ENCODE measurements around the gene TLK2. TPM values are rescaled to one million over a fixed set of nuclear protein-coding genes. Genes with fewer than 3 reads are reported as not detected.
"Not testable (repeated sequence)": the region's sequence is repeated elsewhere in the genome, so short reads cannot be mapped to it uniquely, and the experiment has no call there.

TLK2 gene
- total RNA-seq, 3 donors from 2014 or later: 39.8 to 59.0 (median 42.0) TPM

GRCh38 chr17:62456016-62456415, 22.6 kb upstream of the TLK2 start:
- no peaks in the 10 kb centered on the region for H3K9me3 ChIP-seq
- intact Hi-C loops (cut with DNase I; ENCODE audit: low total_unique reads): no loop called here

GRCh38 chr17:62458483-62458882, 20.1 kb upstream of the TLK2 start:
- H3K36me3 ChIP-seq; DNase-seq (ENCODE audit: low spot score in 2 of 2); intact Hi-C loops (cut with DNase I; ENCODE audit: low total_unique reads); H3K27ac ChIP-seq; H3K4me1 ChIP-seq; H3K4me3 ChIP-seq; H3K9me3 ChIP-seq; H3K27me3 ChIP-seq: not testable (repeated sequence)

More at GRCh38 chr17:62456016-62456415, 22.6 kb upstream of the TLK2 start:
- H3K4me3 ChIP-seq: no peak overlapping the region
- H3K27ac ChIP-seq: no peak overlapping the region
- H3K27me3 ChIP-seq: no peaks in the 10 kb centered on the region
- no peaks in the 10 kb centered on the region for H3K4me1 ChIP-seq
- TF ChIP-seq POLR2A (IDR thresholded peaks at IDR 0.05): no peak
- no peak for TF ChIP-seq CTCF (IDR thresholded peaks at IDR 0.05)
- no peak for TF ChIP-seq POLR2AphosphoS5 (IDR thresholded peaks at IDR 0.05)
- no peak for DNase-seq (ENCODE audit: low spot score in 2 of 2)
- no peaks in the 10 kb centered on the region for H3K36me3 ChIP-seq

GRCh38 chr17:62464422-62464821, 14.2 kb upstream of the TLK2 start:
- H3K27ac ChIP-seq; H3K27me3 ChIP-seq; H3K4me3 ChIP-seq; H3K36me3 ChIP-seq; H3K9me3 ChIP-seq; H3K4me1 ChIP-seq; DNase-seq (ENCODE audit: low spot score in 2 of 2); intact Hi-C loops (cut with DNase I; ENCODE audit: low total_unique reads): not testable (repeated sequence)

GRCh38 chr17:62465271-62465670, 13.4 kb upstream of the TLK2 start:
- H3K36me3 ChIP-seq; DNase-seq (ENCODE audit: low spot score in 2 of 2); intact Hi-C loops (cut with DNase I; ENCODE audit: low total_unique reads); H3K27ac ChIP-seq; H3K27me3 ChIP-seq; H3K9me3 ChIP-seq; H3K4me1 ChIP-seq; H3K4me3 ChIP-seq: not testable (repeated sequence)

- intact Hi-C loops (cut with DNase I; ENCODE audit: low total_unique reads); H3K27me3 ChIP-seq; H3K4me1 ChIP-seq; H3K36me3 ChIP-seq; H3K4me3 ChIP-seq; H3K9me3 ChIP-seq: not testable (repeated sequence)
- DNase-seq (ENCODE audit: low spot score in 2 of 2): peak; percentile 53 to 85
- H3K27ac ChIP-seq: peak overlapping the region; percentile 52 to 55
Observed at GRCh38 chr17:62470666-62471379, 7.8 kb upstream of the TLK2 start.

- H3K4me1 ChIP-seq; H3K27me3 ChIP-seq; H3K36me3 ChIP-seq; H3K9me3 ChIP-seq; DNase-seq (ENCODE audit: low spot score in 2 of 2); intact Hi-C loops (cut with DNase I; ENCODE audit: low total_unique reads); H3K27ac ChIP-seq; H3K4me3 ChIP-seq: not testable (repeated sequence)
Observed at GRCh38 chr17:62471380-62471880, 7.2 kb upstream of the TLK2 start.

- H3K27me3 ChIP-seq; H3K36me3 ChIP-seq; H3K4me1 ChIP-seq; H3K27ac ChIP-seq; intact Hi-C loops (cut with DNase I; ENCODE audit: low total_unique reads); H3K9me3 ChIP-seq; H3K4me3 ChIP-seq; DNase-seq (ENCODE audit: low spot score in 2 of 2): not testable (repeated sequence)
Observed at GRCh38 chr17:62473030-62473982, 5.3 kb upstream of the TLK2 start.

GRCh38 chr17:62477111-62477510, 1.5 kb upstream of the TLK2 start:
- H3K27me3 ChIP-seq; H3K4me1 ChIP-seq; DNase-seq (ENCODE audit: low spot score in 2 of 2); H3K9me3 ChIP-seq; intact Hi-C loops (cut with DNase I; ENCODE audit: low total_unique reads); H3K36me3 ChIP-seq: not testable (repeated sequence)
- Histone ChIP-seq H3K4me3 (peak overlapping the region in 2 of 3 donors; percentile 70 to 88), H3K27ac (peak overlapping the region in 1 of 2 donors; percentile 96)

- intact Hi-C loops (cut with DNase I; ENCODE audit: low total_unique reads): not testable (repeated sequence)
- H3K27ac ChIP-seq: peak overlapping the region; percentile 96 to 100
- DNase-seq (ENCODE audit: low spot score in 2 of 2): peak in 1 of 2 donors; percentile 37
Observed at GRCh38 chr17:62477718-62478408, 762 bp upstream of the TLK2 start.

GRCh38 chr17:62478880-62479638, 434 bp downstream of the TLK2 start:
- peak overlapping the region; percentile 96 to 100 for H3K27ac ChIP-seq
- H3K36me3 ChIP-seq; intact Hi-C loops (cut with DNase I; ENCODE audit: low total_unique reads); H3K9me3 ChIP-seq; H3K27me3 ChIP-seq; H3K4me1 ChIP-seq; DNase-seq (ENCODE audit: low spot score in 2 of 2): not testable (repeated sequence)
- peak overlapping the region; percentile 64 to 88 (median 70) for H3K4me3 ChIP-seq

More at GRCh38 chr17:62477718-62478408, 762 bp upstream of the TLK2 start:
- H3K27me3 ChIP-seq, H3K36me3 ChIP-seq, H3K4me1 ChIP-seq, H3K9me3 ChIP-seq: not testable (repeated sequence)
- H3K4me3 ChIP-seq: peak overlapping the region; percentile 64 to 88 (median 70)
